ENCODE data around the gene INPP5D.
"Not testable (repeated sequence)": the region's sequence is repeated elsewhere in the genome, so short reads cannot be mapped to it uniquely, and the experiment has no call there.

The INPP5D gene

GRCh38 chr2:233184669-233185068 lies 124.5 kb downstream of the INPP5D start:
- no peak for TF ChIP-seq CTCF (IDR thresholded peaks at IDR 0.05; ENCODE audit: low read depth, low read length)
- no peak for DNase-seq (ENCODE audit: low read depth in 2 of 2)
- H3K4me3 ChIP-seq (replicated peaks in 1 of 2; ENCODE audit: low read depth in 2 of 2, low read length in 2 of 2): no peak overlapping the region

- no peak for TF ChIP-seq CTCF (IDR thresholded peaks at IDR 0.05; ENCODE audit: low read depth, low read length)
- H3K4me3 ChIP-seq (replicated peaks in 1 of 2; ENCODE audit: low read depth in 2 of 2, low read length in 2 of 2): no peak overlapping the region
- no peak for DNase-seq (ENCODE audit: low read depth in 2 of 2)
Measured at GRCh38 chr2:233185330-233185729, 125.2 kb downstream of the INPP5D start.

- no peak overlapping the region for H3K4me3 ChIP-seq (replicated peaks in 1 of 2; ENCODE audit: low read depth in 2 of 2, low read length in 2 of 2)
- no peak for TF ChIP-seq CTCF (IDR thresholded peaks at IDR 0.05; ENCODE audit: low read depth, low read length)
- no peak for DNase-seq (ENCODE audit: low read depth in 2 of 2)
Measured at GRCh38 chr2:233185963-233186362, 125.8 kb downstream of the INPP5D start.

GRCh38 chr2:233186851-233187250 lies 126.7 kb downstream of the INPP5D start:
- no peak for DNase-seq (ENCODE audit: low read depth in 2 of 2)
- no peak overlapping the region for H3K4me3 ChIP-seq (replicated peaks in 1 of 2; ENCODE audit: low read depth in 2 of 2, low read length in 2 of 2)
- TF ChIP-seq CTCF (IDR thresholded peaks at IDR 0.05; ENCODE audit: low read depth, low read length): no peak

GRCh38 chr2:233189025-233189424 lies 128.9 kb downstream of the INPP5D start:
- no peak for TF ChIP-seq CTCF (IDR thresholded peaks at IDR 0.05; ENCODE audit: low read depth, low read length)
- DNase-seq (ENCODE audit: low read depth in 2 of 2): no peak
- H3K4me3 ChIP-seq (replicated peaks in 1 of 2; ENCODE audit: low read depth in 2 of 2, low read length in 2 of 2): no peak overlapping the region

- H3K4me3 ChIP-seq (replicated peaks in 1 of 2; ENCODE audit: low read depth in 2 of 2, low read length in 2 of 2); DNase-seq (ENCODE audit: low read depth in 2 of 2): not testable (repeated sequence)
Measured at GRCh38 chr2:233191016-233191415, 130.9 kb downstream of the INPP5D start.

GRCh38 chr2:233193738-233194137 lies 133.6 kb downstream of the INPP5D start:
- TF ChIP-seq CTCF (IDR thresholded peaks at IDR 0.05; ENCODE audit: low read depth, low read length): no peak
- H3K4me3 ChIP-seq (replicated peaks in 1 of 2; ENCODE audit: low read depth in 2 of 2, low read length in 2 of 2): no peak overlapping the region
- no peak for DNase-seq (ENCODE audit: low read depth in 2 of 2)
